Inferior parietal cortex (tissue), 1 donor: Measurements from ENCODE around the gene PLA2G3.

Source experiments
- DNase-seq: peaks from one replicate; pipeline ENCODE4 v3.0.0-alpha.2; 2016; ENCODE audit errors: extremely low spot score

PLA2G3 gene

DNA sequence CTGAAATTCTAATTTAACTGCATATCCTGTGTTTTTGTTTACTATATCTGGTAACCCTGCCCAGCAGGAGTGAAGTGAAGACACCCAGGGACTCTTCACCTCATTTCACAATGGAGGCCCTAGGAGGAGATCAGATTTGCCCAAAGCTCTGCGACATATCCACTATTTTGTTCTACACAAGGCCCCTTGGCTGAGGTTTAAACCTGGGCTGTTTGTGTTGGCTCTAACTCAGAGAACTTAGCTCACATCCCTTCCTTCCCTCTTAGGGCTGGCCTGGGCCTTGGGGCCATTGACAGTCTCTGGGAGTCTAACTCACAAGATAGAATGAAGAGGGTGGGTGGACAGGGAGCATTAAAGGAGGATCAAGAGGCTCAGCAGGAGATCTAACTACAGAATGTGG, 8.2 kb upstream of the PLA2G3 start:
- no peak for DNase-seq

DNA sequence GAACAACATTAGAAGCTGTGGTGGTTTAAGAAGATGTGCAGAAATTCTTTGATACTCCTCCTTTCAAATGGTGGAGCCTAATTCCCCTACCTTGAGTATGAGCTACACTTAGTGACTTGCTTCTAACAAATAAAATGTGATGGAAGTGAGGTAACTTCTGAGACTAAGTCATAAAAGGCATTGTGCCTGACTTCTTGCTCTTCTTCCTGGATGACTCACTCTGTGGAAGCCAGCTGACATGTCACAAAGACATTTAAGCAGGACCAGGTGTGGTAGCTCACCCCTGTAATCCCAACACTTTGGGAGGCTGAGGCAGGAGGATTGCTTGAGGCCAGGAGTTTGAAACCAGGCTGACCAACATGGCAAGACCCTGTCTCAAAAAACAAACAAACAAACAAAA, 3.9 kb upstream of the PLA2G3 start:
- DNase-seq: no peak

DNA sequence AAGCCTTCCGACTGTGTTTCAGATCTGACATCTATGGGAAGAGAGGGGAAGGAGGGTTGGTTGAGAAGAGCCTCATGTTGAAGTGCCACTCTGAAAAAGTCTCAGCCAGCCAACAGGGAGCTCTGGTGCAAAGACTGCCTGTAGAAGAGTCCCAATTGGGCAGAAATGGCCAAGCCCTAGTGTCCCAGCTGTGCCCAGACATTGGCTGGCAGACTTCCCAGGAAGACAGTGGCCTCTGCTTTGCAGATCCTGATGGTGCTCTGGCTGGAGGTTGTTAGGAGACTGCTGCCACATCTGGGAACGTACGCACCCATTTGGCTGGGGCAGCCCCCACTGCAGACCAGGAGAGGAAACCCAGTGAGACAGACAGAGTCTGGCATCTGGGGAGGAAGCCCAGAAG, 3.2 kb upstream of the PLA2G3 start:
- DNase-seq: no peak

GRCh38 chr22:31143038-31143437, 2.7 kb upstream of the PLA2G3 start:
- no peak for DNase-seq

DNA sequence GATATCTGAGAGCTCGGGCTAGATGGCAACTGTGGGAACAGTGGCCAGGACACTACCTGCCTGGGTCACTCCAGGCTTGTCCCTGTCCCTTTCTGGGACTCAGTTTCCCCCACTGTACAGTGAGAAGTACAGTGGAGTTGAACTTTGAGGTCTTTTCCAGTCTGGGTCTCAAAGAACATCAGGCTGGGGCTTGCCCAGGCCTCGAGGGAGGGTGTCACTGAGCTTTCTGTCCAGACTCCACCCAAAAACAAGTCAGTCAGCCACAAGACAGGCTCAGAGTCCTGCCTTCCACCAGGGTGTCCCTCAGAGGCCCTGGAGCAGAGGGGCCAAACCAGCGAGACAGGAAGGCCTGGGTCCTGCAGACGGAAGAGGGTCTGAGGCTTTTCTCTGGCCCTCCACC, 2.0 kb upstream of the PLA2G3 start:
- DNase-seq: no peak

DNA sequence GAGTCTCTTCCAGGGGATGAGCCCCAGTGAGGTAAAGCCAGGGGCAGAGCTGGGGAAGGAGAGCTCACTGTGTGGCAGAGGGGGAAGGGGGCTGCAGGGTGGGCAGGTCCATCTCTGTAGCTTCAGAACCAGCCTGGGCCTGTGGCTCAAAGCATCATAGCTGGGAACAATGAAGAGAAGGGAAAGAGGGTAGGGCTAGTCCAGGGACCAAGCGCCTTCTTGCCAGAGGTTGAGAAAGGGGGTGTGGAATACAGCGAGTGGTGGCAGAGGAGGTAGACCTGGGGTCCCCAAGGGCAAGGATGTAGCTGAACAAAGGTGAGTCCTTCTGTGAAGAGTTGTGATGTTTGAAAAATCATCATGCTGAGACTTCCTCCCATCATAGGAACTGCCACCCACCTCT, 1.2 kb upstream of the PLA2G3 start:
- DNase-seq: no peak

DNA sequence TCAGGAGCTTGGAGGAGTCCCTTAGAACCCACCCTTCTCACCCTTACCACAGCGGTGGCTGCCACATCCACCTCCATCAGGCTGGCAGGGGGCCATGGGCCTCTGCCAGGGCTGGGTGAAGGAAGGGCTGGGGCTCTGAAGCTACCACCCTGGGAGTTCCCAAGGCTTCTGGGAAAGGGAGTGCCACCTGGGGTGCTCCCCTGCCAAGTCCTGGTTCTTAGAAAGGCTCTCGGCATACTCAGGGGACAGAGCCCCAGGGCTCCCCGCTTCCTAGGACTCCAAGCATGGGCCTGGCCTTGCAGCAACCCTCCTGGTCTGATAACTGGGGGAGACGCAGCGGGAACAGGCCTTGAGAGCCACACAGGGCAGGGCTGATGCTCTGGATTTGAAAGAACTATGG, 438 bp upstream of the PLA2G3 start:
- DNase-seq: no peak

DNA sequence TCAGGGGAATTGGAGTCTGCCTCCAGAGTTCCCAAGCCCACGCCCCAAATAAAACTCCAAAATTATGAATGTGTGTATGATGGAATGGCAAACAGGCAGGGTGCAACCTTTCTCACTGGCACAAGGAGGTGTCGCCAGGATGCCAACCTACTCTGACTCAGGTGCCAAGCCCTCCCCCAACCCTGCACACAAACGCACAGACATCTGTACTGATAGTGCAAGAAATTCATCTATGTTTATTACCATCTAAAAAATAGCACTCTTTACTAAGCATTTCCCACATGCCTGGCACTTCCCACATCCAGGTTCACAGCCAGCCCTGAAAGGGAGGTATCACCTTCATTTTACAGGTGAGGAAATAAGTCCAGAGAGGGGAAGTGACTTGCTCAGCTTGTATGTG, 1.2 kb downstream of the PLA2G3 start:
- DNase-seq: no peak

GRCh38 chr22:31138126-31138525, 2.2 kb downstream of the PLA2G3 start:
- DNase-seq: no peak

GRCh38 chr22:31137721-31138120, 2.6 kb downstream of the PLA2G3 start:
- DNase-seq: no peak

DNA sequence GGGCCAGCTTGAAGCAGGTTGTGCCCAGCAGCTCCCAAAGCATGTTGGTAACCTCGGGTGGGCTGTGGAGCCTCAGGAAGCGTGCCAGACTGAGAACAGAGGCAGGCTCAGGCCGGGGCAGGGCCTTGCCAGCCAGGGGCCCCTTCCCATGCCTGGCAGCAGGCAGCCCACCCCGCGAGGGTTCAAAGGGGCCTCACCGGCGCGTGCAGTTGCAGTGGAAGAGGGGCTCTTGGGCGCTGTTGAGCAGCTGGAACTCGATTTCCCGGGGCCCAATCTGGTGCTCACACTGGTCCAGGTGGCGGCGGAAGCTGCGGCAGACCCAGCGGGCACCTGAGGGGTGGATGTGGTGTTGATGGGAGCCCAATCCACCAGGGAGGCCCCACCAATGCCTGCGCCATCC, 3.6 kb downstream of the PLA2G3 start:
- DNase-seq: no peak

DNA sequence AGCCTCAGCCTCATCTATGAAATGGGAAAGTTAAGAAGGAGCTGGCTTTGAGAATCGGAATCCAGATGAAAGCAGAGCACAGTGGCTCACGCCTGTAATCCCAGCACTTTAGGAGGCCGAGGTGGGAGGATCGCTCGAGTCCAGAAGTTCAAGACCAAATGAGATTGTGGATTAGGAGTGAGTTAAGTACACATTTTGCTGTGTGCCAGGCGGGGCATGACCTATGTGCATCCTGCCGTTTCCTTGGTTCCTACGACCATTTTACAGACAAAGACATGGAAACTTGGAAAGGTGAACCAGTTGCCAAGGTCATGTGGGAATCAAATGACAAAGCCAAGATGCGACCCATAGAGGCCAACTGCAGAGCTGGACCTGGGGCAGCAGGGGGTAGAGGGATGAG, 4.2 kb downstream of the PLA2G3 start:
- no peak for DNase-seq

DNA sequence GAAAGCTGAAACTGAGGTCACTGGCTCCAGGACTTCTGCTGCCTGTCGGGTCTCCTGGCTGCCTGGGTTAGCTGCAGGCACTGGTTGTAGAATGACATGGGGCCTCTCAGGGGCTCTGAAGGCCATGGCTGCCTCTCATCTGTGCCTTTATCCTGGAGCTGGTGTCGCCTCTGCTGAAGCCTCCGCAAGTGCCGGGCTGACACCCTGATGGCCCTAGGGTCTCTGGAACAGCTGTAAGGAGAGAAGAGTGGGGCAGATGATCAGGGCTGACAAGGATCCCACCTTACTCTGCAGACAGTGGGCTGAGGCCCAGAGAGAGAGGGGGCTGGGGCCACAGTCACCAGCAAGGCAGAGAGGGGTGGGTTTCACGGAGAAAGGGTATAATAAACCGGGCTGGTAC, 4.6 kb downstream of the PLA2G3 start:
- DNase-seq: no peak

- no peak for DNase-seq
Observed at GRCh38 chr22:31134688-31135087, 5.6 kb downstream of the PLA2G3 start.

DNA sequence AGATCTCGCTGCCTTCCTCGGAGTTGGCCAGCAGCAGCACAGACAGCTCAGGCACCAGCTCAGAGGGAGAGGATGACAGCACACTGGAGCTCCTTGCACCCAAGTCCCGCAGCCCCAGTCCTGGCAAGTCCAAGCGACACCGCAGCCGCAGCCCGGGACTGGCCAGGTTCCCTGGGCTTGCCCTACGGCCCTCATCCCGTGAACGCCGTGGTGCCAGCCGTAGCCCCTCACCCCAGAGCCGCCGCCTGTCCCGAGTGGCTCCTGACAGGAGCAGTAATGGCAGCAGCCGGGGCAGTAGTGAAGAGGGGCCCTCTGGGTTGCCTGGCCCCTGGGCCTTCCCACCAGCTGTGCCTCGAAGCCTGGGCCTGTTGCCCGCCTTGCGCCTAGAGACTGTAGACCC, 6.4 kb downstream of the PLA2G3 start:
- DNase-seq: no peak

DNA sequence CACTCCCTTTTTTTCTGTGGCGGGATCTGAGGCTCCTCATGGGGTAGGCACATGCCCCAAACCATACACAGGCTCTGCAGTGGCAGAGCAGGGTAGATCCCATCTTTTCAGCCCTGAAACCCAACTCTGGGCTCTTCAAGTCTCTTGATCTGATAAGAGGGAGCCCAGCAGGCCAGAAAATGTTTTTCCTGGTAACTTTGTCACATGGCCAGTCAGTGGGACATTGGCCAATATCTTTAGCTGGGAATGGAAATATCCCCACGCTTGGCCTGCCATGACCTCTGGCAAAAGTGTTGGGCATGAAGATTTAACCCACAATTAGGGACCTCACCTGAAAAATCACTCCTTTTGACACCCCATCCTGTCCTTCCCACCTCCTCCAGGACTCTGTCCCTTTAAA, 9.4 kb downstream of the PLA2G3 start:
- no peak for DNase-seq

DNA sequence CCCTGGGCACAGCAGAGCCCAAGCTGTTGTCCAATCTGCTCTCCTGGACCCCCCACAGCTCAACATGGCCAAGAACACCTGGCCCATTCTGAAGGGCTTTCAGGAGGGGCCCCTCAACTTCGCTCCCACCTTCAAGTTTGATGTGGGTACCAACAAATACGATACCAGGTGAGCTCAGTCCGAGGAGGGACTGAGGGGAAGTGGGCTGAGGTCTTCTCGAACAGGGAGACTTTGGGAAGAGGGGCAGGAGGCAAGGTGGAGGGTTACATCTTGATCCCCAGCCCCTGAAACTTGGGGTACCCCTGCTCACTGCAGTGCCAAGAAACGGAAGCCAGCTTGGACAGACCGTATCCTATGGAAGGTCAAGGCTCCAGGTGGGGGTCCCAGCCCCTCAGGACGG, 12.2 kb downstream of the PLA2G3 start:
- no peak for DNase-seq

DNA sequence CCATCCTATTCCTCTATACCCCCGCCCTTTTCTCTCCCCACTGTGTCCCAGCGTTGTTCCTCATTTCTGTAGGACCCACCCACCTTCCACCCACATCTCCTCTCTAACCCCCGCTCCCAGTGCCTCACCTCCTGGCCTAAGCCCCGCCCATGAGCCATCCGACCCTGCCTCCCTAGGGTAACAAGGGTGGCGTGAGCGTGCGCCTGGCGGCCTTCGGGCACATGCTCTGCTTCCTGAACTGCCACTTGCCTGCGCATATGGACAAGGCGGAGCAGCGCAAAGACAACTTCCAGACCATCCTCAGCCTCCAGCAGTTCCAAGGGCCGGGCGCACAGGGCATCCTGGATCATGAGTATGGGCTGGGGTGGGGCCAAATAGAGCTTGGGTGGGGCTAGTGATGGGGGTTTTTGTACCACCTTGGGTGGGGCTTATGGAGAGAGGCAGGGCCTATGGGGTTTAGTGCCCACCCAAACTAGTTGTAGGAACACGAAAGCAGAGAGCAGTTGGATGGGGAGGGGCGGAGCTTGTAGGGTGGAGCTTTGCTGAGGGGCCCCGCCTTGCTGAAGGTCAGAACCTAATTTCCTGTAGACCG, 13.0 kb downstream of the PLA2G3 start:
- no peak for DNase-seq

DNA sequence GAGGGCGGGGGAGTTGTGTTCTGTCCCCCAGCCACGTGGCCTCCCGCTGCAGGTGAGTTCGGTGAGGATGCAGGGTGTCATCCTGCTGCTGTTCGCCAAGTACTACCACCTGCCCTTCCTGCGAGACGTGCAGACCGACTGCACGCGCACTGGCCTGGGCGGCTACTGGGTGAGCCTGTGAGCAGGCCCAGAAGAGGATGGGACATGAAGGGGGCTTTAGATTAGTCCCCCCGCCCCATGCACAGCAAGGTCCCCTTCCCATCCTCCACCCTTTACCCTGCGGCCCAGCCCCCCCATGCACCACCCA, 13.5 kb downstream of the PLA2G3 start:
- DNase-seq: no peak

DNA sequence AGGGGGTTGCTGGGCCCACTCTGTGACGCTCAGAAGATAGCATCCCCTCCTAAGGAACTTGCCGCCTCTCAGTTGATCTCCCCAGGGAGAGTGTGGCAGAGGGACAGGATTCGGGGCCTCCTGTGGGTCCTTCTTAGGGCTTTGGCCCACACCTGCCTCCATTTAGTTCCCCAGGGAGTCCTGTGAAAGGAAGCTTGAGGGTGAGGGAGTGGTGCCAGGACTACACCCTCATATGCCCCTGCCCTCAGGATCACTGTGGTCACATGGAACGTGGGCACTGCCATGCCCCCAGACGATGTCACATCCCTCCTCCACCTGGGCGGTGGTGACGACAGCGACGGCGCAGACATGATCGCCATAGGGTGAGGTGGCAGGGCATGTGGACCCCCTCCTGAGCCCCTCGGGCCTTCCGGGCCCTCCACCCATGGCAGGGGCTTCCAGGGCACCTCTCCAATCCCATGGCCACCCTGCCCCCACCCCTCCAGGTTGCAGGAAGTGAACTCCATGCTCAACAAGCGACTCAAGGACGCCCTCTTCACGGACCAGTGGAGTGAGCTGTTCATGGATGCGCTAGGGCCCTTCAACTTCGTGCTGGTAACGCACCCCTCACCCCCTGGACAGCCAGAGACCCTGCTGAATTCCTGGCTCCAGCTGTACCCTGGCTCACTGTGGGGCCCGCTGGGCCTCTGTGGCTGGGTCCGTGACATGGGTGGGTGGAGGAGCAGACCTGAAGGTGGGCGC, 14.0 kb downstream of the PLA2G3 start:
- no peak for DNase-seq

DNA sequence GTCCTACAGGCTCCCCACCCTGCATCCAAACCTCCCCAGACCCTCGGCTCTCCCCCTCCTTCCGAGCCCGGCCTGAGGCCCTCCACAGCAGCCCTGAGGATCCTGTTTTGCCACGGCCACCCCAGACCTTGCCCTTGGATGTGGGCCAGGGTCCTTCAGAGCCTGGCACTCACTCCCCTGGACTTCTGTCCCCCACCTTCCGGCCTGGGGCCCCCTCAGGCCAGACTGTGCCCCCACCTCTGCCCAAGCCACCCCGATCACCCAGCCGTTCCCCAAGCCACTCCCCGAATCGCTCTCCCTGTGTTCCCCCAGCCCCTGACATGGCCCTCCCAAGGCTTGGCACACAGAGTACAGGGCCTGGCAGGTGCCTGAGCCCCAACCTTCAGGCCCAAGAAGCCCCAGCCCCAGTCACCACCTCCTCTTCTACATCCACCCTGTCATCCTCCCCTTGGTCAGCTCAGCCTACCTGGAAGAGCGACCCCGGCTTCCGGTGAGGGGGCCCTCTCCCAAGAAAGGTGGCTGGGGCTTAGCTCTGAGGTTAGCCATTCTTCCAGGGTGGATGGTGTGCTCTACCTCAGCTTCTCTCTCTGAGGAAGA, 14.7 kb downstream of the PLA2G3 start:
- no peak for DNase-seq

DNA sequence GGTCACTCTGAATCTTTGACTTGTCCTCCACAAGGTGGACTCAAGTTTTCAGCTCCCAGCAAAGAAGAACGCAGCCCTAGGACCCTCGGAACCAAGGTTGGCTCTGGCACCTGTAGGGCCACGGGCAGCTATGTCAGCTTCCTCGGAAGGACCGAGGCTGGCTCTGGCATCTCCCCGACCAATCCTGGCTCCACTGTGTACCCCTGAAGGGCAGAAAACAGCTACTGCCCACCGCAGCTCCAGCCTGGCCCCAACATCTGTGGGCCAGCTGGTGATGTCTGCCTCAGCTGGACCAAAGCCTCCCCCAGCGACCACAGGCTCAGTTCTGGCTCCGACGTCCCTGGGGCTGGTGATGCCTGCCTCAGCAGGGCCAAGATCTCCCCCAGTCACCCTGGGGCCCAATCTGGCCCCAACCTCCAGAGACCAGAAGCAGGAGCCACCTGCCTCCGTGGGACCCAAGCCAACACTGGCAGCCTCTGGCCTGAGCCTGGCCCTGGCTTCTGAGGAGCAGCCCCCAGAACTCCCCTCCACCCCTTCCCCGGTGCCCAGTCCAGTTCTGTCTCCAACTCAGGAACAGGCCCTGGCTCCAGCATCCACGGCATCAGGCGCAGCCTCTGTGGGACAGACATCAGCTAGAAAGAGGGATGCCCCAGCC, 15.4 kb downstream of the PLA2G3 start:
- DNase-seq: no peak

GRCh38 chr22:31124290-31124689, 16.0 kb downstream of the PLA2G3 start:
- DNase-seq: no peak
